ENCODE data around the gene PABPN1L. TPM values are rescaled to one million over a fixed set of nuclear protein-coding genes. Genes with fewer than 3 reads are reported as not detected.
A peak's percentile ranks its signal among the peaks of the same experiment; 100 is the strongest.

Gene PABPN1L
- polyA plus RNA-seq, 1 experiment = not detected

DNA sequence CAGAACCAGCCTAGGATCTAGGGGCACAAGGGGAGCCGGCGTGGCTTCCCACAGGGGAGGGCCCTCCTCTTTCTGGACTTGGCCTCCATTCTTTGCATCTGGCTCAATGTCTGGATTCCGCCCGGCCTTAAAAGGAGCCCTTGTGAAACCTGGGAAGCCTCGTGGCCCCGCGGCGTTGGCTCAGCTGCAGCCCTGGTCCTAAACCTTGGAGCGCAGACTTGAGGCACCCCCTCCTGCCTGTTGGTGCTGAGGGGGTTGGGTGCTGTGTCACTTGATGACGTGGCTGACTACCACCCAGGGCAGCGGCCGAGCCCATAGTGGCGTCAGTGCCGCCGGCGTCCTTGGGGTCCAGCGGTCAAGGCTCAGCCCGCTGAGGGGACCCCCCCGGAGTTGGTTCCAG, 5.1 kb downstream of the PABPN1L start:
- H3K27me3 ChIP-seq (ENCODE audit: control insufficient read depth, insufficient read depth, low read length) = no peaks in the 10 kb centered on the region
- H3K4me3 ChIP-seq (ENCODE audit: low read depth, low read length) = no peak overlapping the region
- no peaks in the 10 kb centered on the region; the same call in 1 of the 2 replicates for H3K9me3 ChIP-seq (ENCODE audit: control insufficient read depth, insufficient read depth, low read length)
- CTCF ChIA-PET = no interaction called here
- no peak overlapping the region for H3K27ac ChIP-seq (ENCODE audit: low read depth, low read length)
- TF ChIP-seq, protein P1, sequence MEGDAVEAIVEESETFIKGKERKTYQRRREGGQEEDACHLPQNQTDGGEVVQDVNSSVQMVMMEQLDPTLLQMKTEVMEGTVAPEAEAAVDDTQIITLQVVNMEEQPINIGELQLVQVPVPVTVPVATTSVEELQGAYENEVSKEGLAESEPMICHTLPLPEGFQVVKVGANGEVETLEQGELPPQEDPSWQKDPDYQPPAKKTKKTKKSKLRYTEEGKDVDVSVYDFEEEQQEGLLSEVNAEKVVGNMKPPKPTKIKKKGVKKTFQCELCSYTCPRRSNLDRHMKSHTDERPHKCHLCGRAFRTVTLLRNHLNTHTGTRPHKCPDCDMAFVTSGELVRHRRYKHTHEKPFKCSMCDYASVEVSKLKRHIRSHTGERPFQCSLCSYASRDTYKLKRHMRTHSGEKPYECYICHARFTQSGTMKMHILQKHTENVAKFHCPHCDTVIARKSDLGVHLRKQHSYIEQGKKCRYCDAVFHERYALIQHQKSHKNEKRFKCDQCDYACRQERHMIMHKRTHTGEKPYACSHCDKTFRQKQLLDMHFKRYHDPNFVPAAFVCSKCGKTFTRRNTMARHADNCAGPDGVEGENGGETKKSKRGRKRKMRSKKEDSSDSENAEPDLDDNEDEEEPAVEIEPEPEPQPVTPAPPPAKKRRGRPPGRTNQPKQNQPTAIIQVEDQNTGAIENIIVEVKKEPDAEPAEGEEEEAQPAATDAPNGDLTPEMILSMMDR (IDR thresholded peaks at IDR 0.05; ENCODE audit: low read depth, low read length) = no peak
- no peak for DNase-seq (ENCODE audit: low read depth, low spot score)
- POLR2A ChIA-PET = no interaction called here

DNA sequence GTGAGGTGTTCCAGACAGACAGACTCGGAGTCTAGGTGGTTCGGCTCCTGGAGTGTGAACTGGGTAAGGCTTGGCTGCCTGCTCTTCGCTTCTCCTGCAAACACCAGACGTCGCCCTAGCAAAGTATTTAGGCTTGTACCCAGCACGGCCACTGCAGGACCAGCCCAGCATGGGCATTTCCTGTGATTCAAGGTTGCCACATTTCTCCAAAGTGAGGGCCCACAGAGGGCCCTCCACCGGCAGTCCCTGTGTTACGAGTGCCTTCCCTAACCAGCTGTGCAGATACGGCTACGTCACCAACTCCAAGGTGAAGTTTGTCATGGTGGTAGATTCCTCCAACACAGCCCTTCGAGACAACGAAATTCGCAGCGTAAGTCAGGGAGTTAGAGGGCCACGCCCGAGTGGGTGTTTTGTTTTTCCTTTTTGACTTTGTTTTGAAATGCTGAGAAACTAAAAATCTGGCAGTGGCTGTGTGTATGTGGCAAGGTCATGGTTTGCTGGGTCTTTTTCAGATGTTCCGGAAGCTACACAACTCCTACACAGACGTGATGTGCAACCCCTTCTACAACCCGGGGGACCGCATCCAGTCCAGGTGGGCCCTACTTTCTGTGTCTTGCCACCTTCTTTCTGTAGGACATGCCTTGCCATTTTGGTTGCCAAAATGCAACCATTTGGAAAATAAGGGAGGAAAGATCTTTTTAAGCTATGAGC, 6.9 kb downstream of the PABPN1L start:
- no peaks in the 10 kb centered on the region; the same call in 1 of the 2 replicates for H3K9me3 ChIP-seq (ENCODE audit: control insufficient read depth, insufficient read depth, low read length)
- ChIA-PET POLR2A (no interaction called here), CTCF (no interaction called here)
- TF ChIP-seq, protein P1 (IDR thresholded peaks at IDR 0.05; ENCODE audit: low read depth, low read length) = no peak
- DNase-seq (ENCODE audit: low read depth, low spot score) = no peak
- no peak overlapping the region for H3K27ac ChIP-seq (ENCODE audit: low read depth, low read length)
- no peaks in the 10 kb centered on the region for H3K27me3 ChIP-seq (ENCODE audit: control insufficient read depth, insufficient read depth, low read length)
- H3K4me3 ChIP-seq (ENCODE audit: low read depth, low read length) = no peak overlapping the region

DNA sequence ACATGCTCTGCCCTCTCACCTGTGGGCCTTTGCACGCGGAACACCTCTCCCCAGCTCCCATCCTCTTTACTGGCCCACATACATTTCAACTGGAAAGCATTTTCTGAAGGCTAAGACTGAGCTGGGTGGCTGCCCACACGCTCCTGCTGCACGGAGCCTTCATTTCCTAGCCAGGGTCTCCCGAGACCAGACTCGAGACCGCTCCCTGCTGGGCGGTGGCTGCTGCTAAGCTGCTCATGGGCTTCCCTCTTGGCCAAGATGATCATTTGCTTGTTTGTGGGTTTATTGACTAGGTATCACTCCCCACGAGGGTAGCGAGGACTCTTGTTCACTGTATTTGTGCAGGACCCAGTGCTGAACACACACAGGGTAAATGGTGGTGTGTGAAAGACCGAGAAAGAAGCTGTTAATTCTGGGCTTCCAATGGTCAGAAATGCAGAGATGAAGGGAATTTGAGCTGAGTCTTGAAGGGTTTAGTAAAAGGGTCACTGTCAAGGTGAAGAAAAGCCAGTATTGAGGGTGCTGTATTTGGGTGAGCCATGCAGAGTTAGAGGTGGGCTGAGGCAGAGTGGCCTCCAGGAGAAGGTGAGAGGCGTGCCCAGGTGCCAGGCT, 8.6 kb downstream of the PABPN1L start:
- peak overlapping the region; percentile 47 for H3K27ac ChIP-seq (ENCODE audit: low read depth, low read length)
- H3K9me3 ChIP-seq (ENCODE audit: control insufficient read depth, insufficient read depth, low read length) = no peaks in the 10 kb centered on the region; the same call in 1 of the 2 replicates
- TF ChIP-seq, protein P1 (IDR thresholded peaks at IDR 0.05; ENCODE audit: low read depth, low read length) = peak; percentile 91
- H3K27me3 ChIP-seq (ENCODE audit: control insufficient read depth, insufficient read depth, low read length) = no peaks in the 10 kb centered on the region
- CTCF ChIA-PET = interaction anchor here (0.6 to 2.2 kb wide), 16 partner anchors 9 to 313 kb away, joined by 3 to 16 read pairs (median 4); partner anchors contain the start of genes ACSF3, APRT and PABPN1L
- H3K4me3 ChIP-seq (ENCODE audit: low read depth, low read length) = peak overlapping the region; percentile 96
- peak; percentile 47 for DNase-seq (ENCODE audit: low read depth, low spot score)
- POLR2A ChIA-PET = interaction anchor here (0.6 to 1.2 kb wide), 5 partner anchors 12 to 360 kb away, joined by 3 to 6 read pairs (median 3); partner anchors contain the start of genes APRT, ZC3H18 and ZNF778

- Histone ChIP-seq H3K27ac (ENCODE audit: low read depth, low read length) (peak within 1 kb of the TSS; percentile 47), H3K4me3 (ENCODE audit: low read depth, low read length) (peak within 1 kb of the TSS; percentile 96), H3K27me3 (ENCODE audit: control insufficient read depth, insufficient read depth, low read length) (no peaks in the 10 kb centered on the region), H3K9me3 (ENCODE audit: control insufficient read depth, insufficient read depth, low read length) (no peaks in the 10 kb centered on the region; the same call in 1 of the 2 replicates)
- POLR2A ChIA-PET = interaction anchor here (0.5 to 1.2 kb wide), 7 partner anchors 8 to 361 kb away, joined by 3 to 6 read pairs (median 3); partner anchors contain the start of genes APRT and ZNF778
- CTCF ChIA-PET = interaction anchor here (0.8 to 2.2 kb wide), 11 partner anchors 10 to 314 kb away, joined by 3 to 16 read pairs (median 4); partner anchors contain the start of genes ACSF3 and PABPN1L
- TF ChIP-seq, protein P1 (IDR thresholded peaks at IDR 0.05; ENCODE audit: low read depth, low read length) = no peak
- DNase-seq (ENCODE audit: low read depth, low spot score) = peak; percentile 86
Measured at GRCh38 chr16:88856828-88857727, 9.4 kb downstream of the PABPN1L start, which contains the start of the genes GALNS and TRAPPC2L. Gene GALNS (minus strand): TSS chr16:88856947. CDS start chr16:88856877, 70 bp downstream. Gene TRAPPC2L (plus strand): TSS chr16:88857127. CDS start chr16:88857151, 24 bp downstream.
